H9 (cell line): ENCODE results near the gene NDUFA11. TPM values are rescaled to one million over a fixed set of nuclear protein-coding genes. Genes with fewer than 3 reads are reported as not detected.

Experiments used
- DNase-seq: peaks from one replicate; pipeline ENCODE4 v3.0.0-alpha.2; 2017
- H2AFZ ChIP-seq: one replicate; pipeline ENCODE4 v1.6.1; 2013; ENCODE audit warnings: mild to moderate bottlenecking, low read length, control low read depth, moderate library complexity
- H2AK5ac ChIP-seq: 2 replicates; pipeline ENCODE4 v1.6.1; 2013; ENCODE audit warnings: low read length, control low read depth, mixed read lengths; ENCODE audit not compliant: insufficient read length
- H2BK120ac ChIP-seq: one replicate; pipeline ENCODE4 v1.6.1; 2013; ENCODE audit warnings: low read depth, mild to moderate bottlenecking, low read length, control low read depth, inconsistent platforms; ENCODE audit not compliant: poor library complexity, severe bottlenecking
- H2BK12ac ChIP-seq: 2 replicates; pipeline ENCODE4 v1.6.1; 2013; ENCODE audit warnings: low read length, control low read depth, mixed read lengths, low read depth; ENCODE audit not compliant: insufficient read length
- H2BK15ac ChIP-seq: 2 replicates; pipeline ENCODE4 v1.6.1; 2013; ENCODE audit warnings: low read depth, low read length, control low read depth
- H2BK20ac ChIP-seq: one replicate; pipeline ENCODE4 v1.6.1; 2013; ENCODE audit warnings: low read depth, mild to moderate bottlenecking, low read length, control low read depth, inconsistent platforms; ENCODE audit not compliant: poor library complexity, severe bottlenecking
- H2BK5ac ChIP-seq: 2 replicates; pipeline ENCODE4 v1.6.1; 2013; ENCODE audit warnings: low read length, control low read depth, mixed read lengths; ENCODE audit not compliant: insufficient read length
- H3K14ac ChIP-seq: 2 replicates; pipeline ENCODE4 v1.6.1; 2013; ENCODE audit warnings: low read length, control low read depth; ENCODE audit not compliant: insufficient read depth
- H3K18ac ChIP-seq: 2 replicates; pipeline ENCODE4 v1.6.1; 2013; ENCODE audit warnings: low read depth, mild to moderate bottlenecking, mixed read lengths, low read length, control low read depth; ENCODE audit not compliant: insufficient read length
- H3K23ac ChIP-seq: 2 replicates; pipeline ENCODE4 v1.6.1; 2013; ENCODE audit warnings: low read length, control low read depth, mixed read lengths, low read depth; ENCODE audit not compliant: insufficient read length
- H3K23me2 ChIP-seq: 2 replicates; pipeline ENCODE4 v1.6.1; 2013; ENCODE audit warnings: low read depth, mild to moderate bottlenecking, mixed read lengths, low read length, control low read depth; ENCODE audit not compliant: insufficient read length, poor library complexity, severe bottlenecking
- H3K27ac ChIP-seq: 2 replicates; pipeline ENCODE4 v1.5.1; 2013; ENCODE audit warnings: low read length, control low read depth, mixed read lengths, low read depth; ENCODE audit not compliant: insufficient read length
- H3K27me3 ChIP-seq: 2 replicates; pipeline ENCODE4 v1.6.1; 2013; ENCODE audit warnings: low read length, control low read depth, inconsistent platforms; ENCODE audit not compliant: insufficient read depth
- H3K4ac ChIP-seq: 2 replicates; pipeline ENCODE4 v1.6.1; 2013; ENCODE audit warnings: low read depth, mild to moderate bottlenecking, control low read depth, inconsistent platforms, low read length, moderate library complexity
- H3K4me1 ChIP-seq: 2 replicates; pipeline ENCODE4 v1.6.1; 2013; ENCODE audit warnings: low read length, control low read depth, inconsistent platforms; ENCODE audit not compliant: insufficient read depth
- H3K4me2 ChIP-seq: 2 replicates; pipeline ENCODE4 v1.6.1; 2013; ENCODE audit warnings: low read length, control low read depth, mixed read lengths; ENCODE audit not compliant: insufficient read length, insufficient read depth
- H3K56ac ChIP-seq: 2 replicates; pipeline ENCODE4 v1.6.1; 2013; ENCODE audit warnings: low read depth, mild to moderate bottlenecking, mixed read lengths, low read length, control low read depth; ENCODE audit not compliant: insufficient read length
- H3K79me1 ChIP-seq: 2 replicates; pipeline ENCODE4 v1.6.1; 2013; ENCODE audit warnings: low read depth, mild to moderate bottlenecking, moderate library complexity, low read length, control low read depth, inconsistent platforms; ENCODE audit not compliant: insufficient read depth, poor library complexity, severe bottlenecking
- H3K79me2 ChIP-seq: 2 replicates; pipeline ENCODE4 v1.6.1; 2013; ENCODE audit warnings: low read length, control low read depth, inconsistent platforms; ENCODE audit not compliant: insufficient read depth
- H3K9ac ChIP-seq: 2 replicates; pipeline ENCODE4 v1.6.1; 2013; ENCODE audit warnings: low read length, control low read depth, mixed read lengths; ENCODE audit not compliant: insufficient read length; ENCODE audit errors: extremely low read depth
- H3K9me3 ChIP-seq: one replicate; pipeline ENCODE4 v1.6.1; 2013; ENCODE audit warnings: low read depth, low read length, inconsistent platforms; ENCODE audit not compliant: control insufficient read depth
- H3T11ph ChIP-seq: one replicate; pipeline ENCODE4 v1.6.1; 2013; ENCODE audit warnings: mild to moderate bottlenecking, low read length, control low read depth, inconsistent platforms
- H4K20me1 ChIP-seq: one replicate; pipeline ENCODE4 v1.6.1; 2013; ENCODE audit not compliant: control insufficient read depth, insufficient read length, insufficient read depth
- H4K5ac ChIP-seq: 2 replicates; pipeline ENCODE4 v1.6.1; 2013; ENCODE audit warnings: low read depth, mild to moderate bottlenecking, mixed read lengths, low read length, control low read depth; ENCODE audit not compliant: insufficient read length
- H4K8ac ChIP-seq: replicated peaks from 2 replicates; pipeline ENCODE4 v1.6.1; 2013; ENCODE audit warnings: low read length, control low read depth, mixed read lengths, low read depth; ENCODE audit not compliant: insufficient read length
- H4K91ac ChIP-seq: 2 replicates; pipeline ENCODE4 v1.6.1; 2013; ENCODE audit warnings: low read depth, mild to moderate bottlenecking, moderate library complexity, mixed read lengths, low read length, control low read depth; ENCODE audit not compliant: insufficient read length
- H3K27ac Mint-ChIP-seq, 3 experiments: 2 replicates in 2 of 3; 3 replicates in 1 of 3; pipeline ENCODE4 v1.8.0; 2020 to 2021; ENCODE audit warnings: mixed read lengths in 3 of 3, mild to moderate bottlenecking in 1 of 3, moderate library complexity in 1 of 3
- H3K27me3 Mint-ChIP-seq: 2 replicates; pipeline ENCODE4 v1.8.0; 2021; ENCODE audit warnings: low read depth, mild to moderate bottlenecking, moderate library complexity, mixed read lengths
- H3K36me3 Mint-ChIP-seq, 3 experiments: 2 replicates in 2 of 3; 3 replicates in 1 of 3; pipeline ENCODE4 v1.8.0; 2020 to 2021; ENCODE audit warnings: low read depth in 3 of 3, mixed read lengths in 3 of 3; ENCODE audit not compliant: insufficient read depth in 1 of 3
- H3K4me1 Mint-ChIP-seq, 2 experiments: 2 replicates each; pipeline ENCODE4 v1.8.0; 2020; ENCODE audit warnings: mixed read lengths in 2 of 2
- H3K4me3 Mint-ChIP-seq, 2 experiments: 2 replicates in 1 of 2; 3 replicates in 1 of 2; pipeline ENCODE4 v1.8.0; 2020 to 2021; ENCODE audit warnings: mild to moderate bottlenecking in 2 of 2, mixed read lengths in 2 of 2, moderate library complexity in 1 of 2
- H3K9me3 Mint-ChIP-seq, 2 experiments: 2 replicates in 1 of 2; 3 replicates in 1 of 2; pipeline ENCODE4 v1.8.0; 2020; ENCODE audit warnings: mild to moderate bottlenecking in 2 of 2, mixed read lengths in 2 of 2, moderate library complexity in 1 of 2
- CTCF ChIP-seq: fragments of 200-600 bp; sonication (generic); conservative IDR thresholded peaks from 3 replicates; pipeline ENCODE4 v1.8.0; 2021; ENCODE audit warnings: antibody characterized with exemption, mild to moderate bottlenecking
- WGBS: extraction: QIAGEN DNeasy Blood & Tissue Kit; methylation state at CpG from one replicate; pipeline ENCODE4 v1.1.7; 2013; ENCODE audit warnings: missing lambda C conversion rate, low lambda C conversion rate, mixed read lengths; ENCODE audit not compliant: insufficient read length; ENCODE audit errors: extremely low coverage; 5-methylcytosine and 5-hydroxymethylcytosine counted together
- total RNA-seq: library from RNA; stranded (reverse); gene quantifications from 2 replicates; pipeline ENCODE4 v1.2.1, GENCODE V29; 2021

Gene NDUFA11
- total RNA-seq, 1 experiment from 2014 or later = 282 TPM

- Histone ChIP-seq H3K79me1 (no peaks in the 10 kb centered on the region), H3K79me2 (no peaks in the 10 kb centered on the region), H3K4ac (no peak overlapping the region), H2AFZ (no peak overlapping the region), H3K4me2 (no peak overlapping the region), H2AK5ac (no peak overlapping the region), H4K5ac (no peak overlapping the region), H2BK120ac (no peak overlapping the region), H3K27me3 (no peaks in the 10 kb centered on the region), H3K23me2 (no peaks in the 10 kb centered on the region), H3K23ac (no peak overlapping the region), H4K91ac (no peak overlapping the region), H3T11ph (no peak overlapping the region), H2BK12ac (no peak overlapping the region), H2BK15ac (no peak overlapping the region), H2BK5ac (no peak overlapping the region), H3K56ac (no peak overlapping the region), H3K14ac (no peak overlapping the region), H3K4me1 (no peaks in the 10 kb centered on the region; the same call in 1 of the 2 replicates), H3K27ac (no peak overlapping the region), H3K18ac (no peak overlapping the region), H2BK20ac (no peak overlapping the region), H3K9me3 (no peaks in the 10 kb centered on the region), H4K8ac (no peak overlapping the region), H3K9ac (no peak overlapping the region), H4K20me1 (no peaks in the 10 kb centered on the region)
- no CpG with 5 or more reads among the region's 10 CpGs for WGBS
- no peak for DNase-seq
- H3K27ac Mint-ChIP-seq = no peak overlapping the region
- H3K36me3 Mint-ChIP-seq = no peaks in the 10 kb centered on the region
- no peaks in the 10 kb centered on the region for H3K9me3 Mint-ChIP-seq
- no peak for TF ChIP-seq CTCF
- H3K4me1 Mint-ChIP-seq = peaks cover 10 to 15% of the 10 kb centered on the region in 2 experiments
- no peak overlapping the region for H3K4me3 Mint-ChIP-seq
- H3K27me3 Mint-ChIP-seq = peaks cover 39% of the 10 kb centered on the region
Measured at GRCh38 chr19:5890099-5890498, 13.5 kb downstream of the NDUFA11 start.
